H9 (cell line): Measurements from ENCODE around the gene ICAM2. TPM values are rescaled to one million over a fixed set of nuclear protein-coding genes. Genes with fewer than 3 reads are reported as not detected.

ENCODE experiments used
- DNase-seq: peaks from one replicate; pipeline ENCODE4 v3.0.0-alpha.2; 2017
- H2AFZ ChIP-seq: one replicate; pipeline ENCODE4 v1.6.1; 2013; ENCODE audit warnings: mild to moderate bottlenecking, low read length, control low read depth, moderate library complexity
- H2AK5ac ChIP-seq: 2 replicates; pipeline ENCODE4 v1.6.1; 2013; ENCODE audit warnings: low read length, control low read depth, mixed read lengths; ENCODE audit not compliant: insufficient read length
- H2BK120ac ChIP-seq: one replicate; pipeline ENCODE4 v1.6.1; 2013; ENCODE audit warnings: low read depth, mild to moderate bottlenecking, low read length, control low read depth, inconsistent platforms; ENCODE audit not compliant: poor library complexity, severe bottlenecking
- H2BK12ac ChIP-seq: 2 replicates; pipeline ENCODE4 v1.6.1; 2013; ENCODE audit warnings: low read length, control low read depth, mixed read lengths, low read depth; ENCODE audit not compliant: insufficient read length
- H2BK15ac ChIP-seq: 2 replicates; pipeline ENCODE4 v1.6.1; 2013; ENCODE audit warnings: low read depth, low read length, control low read depth
- H2BK20ac ChIP-seq: one replicate; pipeline ENCODE4 v1.6.1; 2013; ENCODE audit warnings: low read depth, mild to moderate bottlenecking, low read length, control low read depth, inconsistent platforms; ENCODE audit not compliant: poor library complexity, severe bottlenecking
- H2BK5ac ChIP-seq: 2 replicates; pipeline ENCODE4 v1.6.1; 2013; ENCODE audit warnings: low read length, control low read depth, mixed read lengths; ENCODE audit not compliant: insufficient read length
- H3K14ac ChIP-seq: 2 replicates; pipeline ENCODE4 v1.6.1; 2013; ENCODE audit warnings: low read length, control low read depth; ENCODE audit not compliant: insufficient read depth
- H3K18ac ChIP-seq: 2 replicates; pipeline ENCODE4 v1.6.1; 2013; ENCODE audit warnings: low read depth, mild to moderate bottlenecking, mixed read lengths, low read length, control low read depth; ENCODE audit not compliant: insufficient read length
- H3K23ac ChIP-seq: 2 replicates; pipeline ENCODE4 v1.6.1; 2013; ENCODE audit warnings: low read length, control low read depth, mixed read lengths, low read depth; ENCODE audit not compliant: insufficient read length
- H3K23me2 ChIP-seq: 2 replicates; pipeline ENCODE4 v1.6.1; 2013; ENCODE audit warnings: low read depth, mild to moderate bottlenecking, mixed read lengths, low read length, control low read depth; ENCODE audit not compliant: insufficient read length, poor library complexity, severe bottlenecking
- H3K27ac ChIP-seq: 2 replicates; pipeline ENCODE4 v1.5.1; 2013; ENCODE audit warnings: low read length, control low read depth, mixed read lengths, low read depth; ENCODE audit not compliant: insufficient read length
- H3K27me3 ChIP-seq: 2 replicates; pipeline ENCODE4 v1.6.1; 2013; ENCODE audit warnings: low read length, control low read depth, inconsistent platforms; ENCODE audit not compliant: insufficient read depth
- H3K4ac ChIP-seq: 2 replicates; pipeline ENCODE4 v1.6.1; 2013; ENCODE audit warnings: low read depth, mild to moderate bottlenecking, control low read depth, inconsistent platforms, low read length, moderate library complexity
- H3K4me1 ChIP-seq: 2 replicates; pipeline ENCODE4 v1.6.1; 2013; ENCODE audit warnings: low read length, control low read depth, inconsistent platforms; ENCODE audit not compliant: insufficient read depth
- H3K4me2 ChIP-seq: 2 replicates; pipeline ENCODE4 v1.6.1; 2013; ENCODE audit warnings: low read length, control low read depth, mixed read lengths; ENCODE audit not compliant: insufficient read length, insufficient read depth
- H3K56ac ChIP-seq: 2 replicates; pipeline ENCODE4 v1.6.1; 2013; ENCODE audit warnings: low read depth, mild to moderate bottlenecking, mixed read lengths, low read length, control low read depth; ENCODE audit not compliant: insufficient read length
- H3K79me1 ChIP-seq: 2 replicates; pipeline ENCODE4 v1.6.1; 2013; ENCODE audit warnings: low read depth, mild to moderate bottlenecking, moderate library complexity, low read length, control low read depth, inconsistent platforms; ENCODE audit not compliant: insufficient read depth, poor library complexity, severe bottlenecking
- H3K79me2 ChIP-seq: 2 replicates; pipeline ENCODE4 v1.6.1; 2013; ENCODE audit warnings: low read length, control low read depth, inconsistent platforms; ENCODE audit not compliant: insufficient read depth
- H3K9ac ChIP-seq: 2 replicates; pipeline ENCODE4 v1.6.1; 2013; ENCODE audit warnings: low read length, control low read depth, mixed read lengths; ENCODE audit not compliant: insufficient read length; ENCODE audit errors: extremely low read depth
- H3K9me3 ChIP-seq: one replicate; pipeline ENCODE4 v1.6.1; 2013; ENCODE audit warnings: low read depth, low read length, inconsistent platforms; ENCODE audit not compliant: control insufficient read depth
- H3T11ph ChIP-seq: one replicate; pipeline ENCODE4 v1.6.1; 2013; ENCODE audit warnings: mild to moderate bottlenecking, low read length, control low read depth, inconsistent platforms
- H4K20me1 ChIP-seq: one replicate; pipeline ENCODE4 v1.6.1; 2013; ENCODE audit not compliant: control insufficient read depth, insufficient read length, insufficient read depth
- H4K5ac ChIP-seq: 2 replicates; pipeline ENCODE4 v1.6.1; 2013; ENCODE audit warnings: low read depth, mild to moderate bottlenecking, mixed read lengths, low read length, control low read depth; ENCODE audit not compliant: insufficient read length
- H4K8ac ChIP-seq: replicated peaks from 2 replicates; pipeline ENCODE4 v1.6.1; 2013; ENCODE audit warnings: low read length, control low read depth, mixed read lengths, low read depth; ENCODE audit not compliant: insufficient read length
- H4K91ac ChIP-seq: 2 replicates; pipeline ENCODE4 v1.6.1; 2013; ENCODE audit warnings: low read depth, mild to moderate bottlenecking, moderate library complexity, mixed read lengths, low read length, control low read depth; ENCODE audit not compliant: insufficient read length
- H3K27ac Mint-ChIP-seq, 3 experiments: 2 replicates in 2 of 3; 3 replicates in 1 of 3; pipeline ENCODE4 v1.8.0; 2020 to 2021; ENCODE audit warnings: mixed read lengths in 3 of 3, mild to moderate bottlenecking in 1 of 3, moderate library complexity in 1 of 3
- H3K27me3 Mint-ChIP-seq: 2 replicates; pipeline ENCODE4 v1.8.0; 2021; ENCODE audit warnings: low read depth, mild to moderate bottlenecking, moderate library complexity, mixed read lengths
- H3K36me3 Mint-ChIP-seq, 3 experiments: 2 replicates in 2 of 3; 3 replicates in 1 of 3; pipeline ENCODE4 v1.8.0; 2020 to 2021; ENCODE audit warnings: low read depth in 3 of 3, mixed read lengths in 3 of 3; ENCODE audit not compliant: insufficient read depth in 1 of 3
- H3K4me1 Mint-ChIP-seq, 2 experiments: 2 replicates each; pipeline ENCODE4 v1.8.0; 2020; ENCODE audit warnings: mixed read lengths in 2 of 2
- H3K4me3 Mint-ChIP-seq, 2 experiments: 2 replicates in 1 of 2; 3 replicates in 1 of 2; pipeline ENCODE4 v1.8.0; 2020 to 2021; ENCODE audit warnings: mild to moderate bottlenecking in 2 of 2, mixed read lengths in 2 of 2, moderate library complexity in 1 of 2
- H3K9me3 Mint-ChIP-seq, 2 experiments: 2 replicates in 1 of 2; 3 replicates in 1 of 2; pipeline ENCODE4 v1.8.0; 2020; ENCODE audit warnings: mild to moderate bottlenecking in 2 of 2, mixed read lengths in 2 of 2, moderate library complexity in 1 of 2
- CTCF ChIP-seq: fragments of 200-600 bp; sonication (generic); conservative IDR thresholded peaks from 3 replicates; pipeline ENCODE4 v1.8.0; 2021; ENCODE audit warnings: antibody characterized with exemption, mild to moderate bottlenecking
- WGBS: extraction: QIAGEN DNeasy Blood & Tissue Kit; methylation state at CpG from one replicate; pipeline ENCODE4 v1.1.7; 2013; ENCODE audit warnings: missing lambda C conversion rate, low lambda C conversion rate, mixed read lengths; ENCODE audit not compliant: insufficient read length; ENCODE audit errors: extremely low coverage; 5-methylcytosine and 5-hydroxymethylcytosine counted together
- total RNA-seq: library from RNA; stranded (reverse); gene quantifications from 2 replicates; pipeline ENCODE4 v1.2.1, GENCODE V29; 2021

Gene ICAM2
- total RNA-seq, 1 experiment from 2014 or later, result 0.28 TPM

- H3K9me3 ChIP-seq, result no peaks in the 10 kb centered on the region
- no peaks in the 10 kb centered on the region for H3K79me1 ChIP-seq
- peaks cover 4 to 8% of the 10 kb centered on the region in 2 experiments; a peak in 3 of 4 replicates for H3K4me1 Mint-ChIP-seq
- H3K9me3 Mint-ChIP-seq, result no peaks in the 10 kb centered on the region
- H4K20me1 ChIP-seq, result no peaks in the 10 kb centered on the region
- no peaks in the 10 kb centered on the region for H3K23me2 ChIP-seq
- H3K4ac ChIP-seq, result no peak overlapping the region
- H2BK120ac ChIP-seq, result no peak overlapping the region
- H3T11ph ChIP-seq, result no peak overlapping the region
- no peaks in the 10 kb centered on the region for H3K27me3 ChIP-seq
- no peaks in the 10 kb centered on the region for H3K4me1 ChIP-seq
- H3K27me3 Mint-ChIP-seq, result no peaks in the 10 kb centered on the region
- no peak overlapping the region for H2BK12ac ChIP-seq
- peak overlapping the region in 2 of 3 experiments; percentile 63 to 82; a peak in 4 of 7 replicates for H3K27ac Mint-ChIP-seq
- no peak overlapping the region for H2AK5ac ChIP-seq
- no peak overlapping the region for H4K8ac ChIP-seq
- no peak overlapping the region for H4K5ac ChIP-seq
- H3K9ac ChIP-seq, result no peak overlapping the region
- peak; percentile 92 for DNase-seq
- no peak overlapping the region for H3K23ac ChIP-seq
- H2BK15ac ChIP-seq, result no peak overlapping the region
- H2BK20ac ChIP-seq, result no peak overlapping the region
- no peak overlapping the region for H3K4me2 ChIP-seq
- no peak overlapping the region for H2AFZ ChIP-seq
- H3K56ac ChIP-seq, result no peak overlapping the region
- H3K79me2 ChIP-seq, result no peaks in the 10 kb centered on the region
- H3K27ac ChIP-seq, result no peak overlapping the region
- no peaks in the 10 kb centered on the region for H3K36me3 Mint-ChIP-seq
- no peak overlapping the region for H3K4me3 Mint-ChIP-seq
- H4K91ac ChIP-seq, result no peak overlapping the region
- no peak overlapping the region for H3K18ac ChIP-seq
- H2BK5ac ChIP-seq, result no peak overlapping the region
- WGBS, result no CpG with 5 or more reads among the region's 14 CpGs
- H3K14ac ChIP-seq, result no peak overlapping the region
- TF ChIP-seq CTCF, result peak; percentile 70
Measured at GRCh38 chr17:64036198-64036922, 15.9 kb upstream of the ICAM2 start.
